Mucosa of gallbladder (tissue), 1 donor: ENCODE measurements around the gene SRCIN1. TPM values are rescaled to one million over a fixed set of nuclear protein-coding genes. Genes with fewer than 3 reads are reported as not detected.
"Not testable (repeated sequence)": the region's sequence is repeated elsewhere in the genome, so short reads cannot be mapped to it uniquely, and the experiment has no call there.

Source experiments
- DNase-seq: peaks from one replicate; pipeline ENCODE4 v3.0.0-alpha.2; 2020; ENCODE audit warnings: low spot score
- total RNA-seq: library from RNA; stranded (reverse); gene quantifications from one replicate; pipeline ENCODE4 v1.2.1, GENCODE V29; 2021
- donor health status: DM: no; HTN: no; CAD: no.

The SRCIN1 gene
- total RNA-seq, 1 donor from 2014 or later, result 4.5 TPM

GRCh38 chr17:38511150-38512108 is 94.3 kb downstream of the SRCIN1 start:
- no peak for DNase-seq

- no peak for DNase-seq
Measured at GRCh38 chr17:38510421-38511149, 95.2 kb downstream of the SRCIN1 start.

- DNase-seq, result no peak
Measured at GRCh38 chr17:38509772-38510420, 95.9 kb downstream of the SRCIN1 start.

GRCh38 chr17:38508954-38509771 is 96.6 kb downstream of the SRCIN1 start:
- DNase-seq, result peak; percentile 68

- DNase-seq, result no peak
Measured at GRCh38 chr17:38508570-38508950, 97.2 kb downstream of the SRCIN1 start.

- DNase-seq, result no peak
Measured at GRCh38 chr17:38507921-38508569, 97.7 kb downstream of the SRCIN1 start.

GRCh38 chr17:38507436-38507835 is 98.3 kb downstream of the SRCIN1 start:
- DNase-seq, result no peak

GRCh38 chr17:38504216-38504615 is 101.5 kb downstream of the SRCIN1 start:
- DNase-seq, result no peak

GRCh38 chr17:38503286-38503913 is 102.4 kb downstream of the SRCIN1 start:
- DNase-seq, result not testable (repeated sequence)

- DNase-seq, result not testable (repeated sequence)
Measured at GRCh38 chr17:38501718-38502117, 104.0 kb downstream of the SRCIN1 start.

- DNase-seq, result not testable (repeated sequence)
Measured at GRCh38 chr17:38499230-38499629, 106.5 kb downstream of the SRCIN1 start.

GRCh38 chr17:38498353-38498752 is 107.4 kb downstream of the SRCIN1 start:
- no peak for DNase-seq

- DNase-seq, result not testable (repeated sequence)
Measured at GRCh38 chr17:38497656-38498055, 108.1 kb downstream of the SRCIN1 start.

- DNase-seq, result not testable (repeated sequence)
Measured at GRCh38 chr17:38494152-38494551, 111.6 kb downstream of the SRCIN1 start.

GRCh38 chr17:38492067-38493040 is 113.4 kb downstream of the SRCIN1 start:
- DNase-seq, result peak; percentile 95

GRCh38 chr17:38491346-38492066 is 114.2 kb downstream of the SRCIN1 start:
- DNase-seq, result not testable (repeated sequence)

GRCh38 chr17:38489774-38490173 is 116.0 kb downstream of the SRCIN1 start:
- not testable (repeated sequence) for DNase-seq

- not testable (repeated sequence) for DNase-seq
Measured at GRCh38 chr17:38485681-38486298, 120.0 kb downstream of the SRCIN1 start.
